GM23248 (cell line): ENCODE measurements around the gene PRRT2. TPM values are rescaled to one million over a fixed set of nuclear protein-coding genes. Genes with fewer than 3 reads are reported as not detected.

Source experiments
- DNase-seq: peaks from one replicate; pipeline ENCODE4 v3.0.0-alpha.2; 2015
- H2AFZ ChIP-seq: fragments of 200-600 bp; sonication (generic); 2 replicates; pipeline ENCODE4 v1.6.1; 2016; ENCODE audit warnings: antibody characterized with exemption
- H3F3A ChIP-seq: fragments of 200-600 bp; sonication (generic); 2 replicates; pipeline ENCODE4 v1.6.1; 2016; ENCODE audit warnings: mild to moderate bottlenecking, antibody characterized with exemption, mixed run types; ENCODE audit not compliant: insufficient read depth
- H3K27ac ChIP-seq: fragments of 200-600 bp; sonication (generic); 2 replicates; pipeline ENCODE4 v1.5.1; 2016; ENCODE audit warnings: mild to moderate bottlenecking
- H3K27me3 ChIP-seq: fragments of 200-600 bp; sonication (generic); replicated peaks from 2 replicates; pipeline ENCODE4 v1.6.1; 2016; ENCODE audit warnings: mild to moderate bottlenecking; ENCODE audit not compliant: insufficient read depth
- H3K36me3 ChIP-seq: fragments of 200-600 bp; sonication (generic); 2 replicates; pipeline ENCODE4 v1.6.1; 2016; ENCODE audit warnings: low read depth, mild to moderate bottlenecking
- H3K4me1 ChIP-seq: fragments of 200-600 bp; sonication (generic); 2 replicates; pipeline ENCODE4 v1.6.1; 2016; ENCODE audit warnings: mild to moderate bottlenecking; ENCODE audit not compliant: insufficient read depth
- H3K4me2 ChIP-seq: fragments of 200-600 bp; sonication (generic); one replicate; pipeline ENCODE4 v1.6.1; 2016; ENCODE audit warnings: mild to moderate bottlenecking; ENCODE audit not compliant: unreplicated experiment
- H3K4me3 ChIP-seq: fragments of 200-600 bp; sonication (generic); 2 replicates; pipeline ENCODE4 v1.5.1; 2016; ENCODE audit warnings: mild to moderate bottlenecking
- H3K79me2 ChIP-seq: fragments of 200-600 bp; sonication (generic); 2 replicates; pipeline ENCODE4 v1.6.1; 2016; ENCODE audit warnings: mild to moderate bottlenecking; ENCODE audit not compliant: insufficient read depth
- H3K9ac ChIP-seq: fragments of 200-600 bp; sonication (generic); 2 replicates; pipeline ENCODE4 v1.6.1; 2016; ENCODE audit warnings: mild to moderate bottlenecking
- H3K9me2 ChIP-seq: fragments of 200-600 bp; sonication (generic); 2 replicates; pipeline ENCODE4 v1.6.1; 2016; ENCODE audit warnings: mixed run types, mild to moderate bottlenecking, moderate library complexity; ENCODE audit not compliant: insufficient read depth
- H3K9me3 ChIP-seq: fragments of 200-600 bp; sonication (generic); one replicate; pipeline ENCODE4 v1.6.1; 2017; ENCODE audit warnings: low read depth
- H4K20me1 ChIP-seq: fragments of 200-600 bp; sonication (generic); 2 replicates; pipeline ENCODE4 v1.6.0; 2016; ENCODE audit not compliant: insufficient read depth
- EZH2 ChIP-seq: fragments of 200-600 bp; sonication (generic); IDR thresholded peaks from 2 replicates; pipeline ENCODE4 v1.6.1; 2018; ENCODE audit warnings: antibody characterized with exemption, mild to moderate bottlenecking; ENCODE audit not compliant: insufficient read depth, poor library complexity, severe bottlenecking
- EZH2phosphoT487 ChIP-seq: fragments of 200-600 bp; sonication (generic); IDR thresholded peaks from 2 replicates; pipeline ENCODE4 v1.6.1; 2018; ENCODE audit warnings: antibody characterized with exemption, moderate library complexity, mild to moderate bottlenecking, low read depth; ENCODE audit not compliant: insufficient read depth
- WGBS, 2 experiments: methylation state at CpG; one replicate each; pipeline ENCODE4 v1.1.6; 2015 to 2017; ENCODE audit warnings: low lambda C conversion rate in 2 of 2, low coverage in 1 of 2; ENCODE audit errors: missing lambda C conversion rate in 2 of 2; 5-methylcytosine and 5-hydroxymethylcytosine counted together
- in situ Hi-C: fragments of 300-500 bp; cut with MboI; formaldehyde crosslinking; loops from 2 replicates; pipeline ENCODE4 v1.15.0; 2020
- polyA plus RNA-seq: library from polyadenylated mRNA; unstranded; fragments of >200 nt; fragmentation: Nextera tagmentation; extraction: Ambion mirVana; gene quantifications from 2 replicates; pipeline ENCODE4 v1.2.1, GENCODE V29; 2016
- total RNA-seq: library from RNA; depleted of rRNA; stranded (reverse); fragments of >200 nt; shearing (Covaris generic); gene quantifications from 2 replicates; pipeline ENCODE4 v1.2.3, GENCODE V29; 2014

The PRRT2 gene
- total and polyA plus RNA-seq, 2 experiments from 2014 or later, result 0.43 to 2.1 TPM

GRCh38 chr16:29840240-29840639 is 28.2 kb downstream of the PRRT2 start:
- no peaks in the 10 kb centered on the region for H3K9me3 ChIP-seq
- no peak for DNase-seq
- H4K20me1 ChIP-seq, result no peaks in the 10 kb centered on the region
- no peak overlapping the region for H3K4me3 ChIP-seq
- TF ChIP-seq EZH2 (no peak), EZH2phosphoT487 (no peak)
- WGBS, 2 experiments, result 85 to 90% methylated on average over 10 of the region's 10 CpGs
- no peak overlapping the region for H2AFZ ChIP-seq
- no peak overlapping the region for H3K27ac ChIP-seq
- no peak overlapping the region for H3K4me2 ChIP-seq
- H3K36me3 ChIP-seq, result peaks cover 58% of the 10 kb centered on the region
- no peaks in the 10 kb centered on the region for H3K4me1 ChIP-seq
- no peaks in the 10 kb centered on the region for H3F3A ChIP-seq
- no peaks in the 10 kb centered on the region for H3K27me3 ChIP-seq
- H3K9me2 ChIP-seq, result no peaks in the 10 kb centered on the region
- in situ Hi-C loops, result no loop called here
- peaks cover 21% of the 10 kb centered on the region; the same call in 1 of the 2 replicates for H3K79me2 ChIP-seq
- H3K9ac ChIP-seq, result no peak overlapping the region

DNA sequence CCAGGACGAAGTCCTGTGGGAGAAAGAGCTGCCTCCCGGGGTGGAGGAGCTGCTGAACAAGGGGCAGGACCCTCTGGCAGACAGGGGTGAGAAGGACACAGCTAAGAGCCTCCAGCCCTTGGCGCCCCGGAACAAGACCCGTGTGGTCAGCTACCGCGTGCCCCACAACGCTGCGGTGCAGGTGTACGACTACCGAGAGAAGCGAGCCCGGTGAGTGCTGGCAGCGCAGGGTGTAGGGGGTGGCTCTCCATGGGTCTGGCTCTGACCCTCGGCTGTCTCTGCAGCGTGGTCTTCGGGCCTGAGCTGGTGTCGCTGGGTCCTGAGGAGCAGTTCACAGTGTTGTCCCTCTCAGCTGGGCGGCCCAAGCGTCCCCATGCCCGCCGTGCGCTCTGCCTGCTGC is 29.6 kb downstream of the PRRT2 start:
- H3K4me2 ChIP-seq, result no peak overlapping the region
- H3K36me3 ChIP-seq, result peaks cover 55% of the 10 kb centered on the region
- no peaks in the 10 kb centered on the region for H4K20me1 ChIP-seq
- TF ChIP-seq EZH2, result no peak
- no peak for TF ChIP-seq EZH2phosphoT487
- no peak overlapping the region for H3K9ac ChIP-seq
- H3K9me3 ChIP-seq, result no peaks in the 10 kb centered on the region
- DNase-seq, result no peak
- H3K4me3 ChIP-seq, result no peak overlapping the region
- 0 out of 2 replicates have a peak, but pooled peaks cover 14% of the 10 kb centered on the region for H3K79me2 ChIP-seq
- H2AFZ ChIP-seq, result no peak overlapping the region
- no peaks in the 10 kb centered on the region for H3K27me3 ChIP-seq
- H3K4me1 ChIP-seq, result no peaks in the 10 kb centered on the region
- H3K27ac ChIP-seq, result no peak overlapping the region
- H3F3A ChIP-seq, result no peaks in the 10 kb centered on the region
- no peaks in the 10 kb centered on the region for H3K9me2 ChIP-seq
- in situ Hi-C loops, result no loop called here
- 92 to 96% methylated on average over 15 to 23 of the region's 23 CpGs for WGBS, 2 experiments

- H2AFZ ChIP-seq, result no peak overlapping the region
- no peaks in the 10 kb centered on the region for H4K20me1 ChIP-seq
- 0 out of 2 replicates have a peak, but pooled peaks cover 2% of the 10 kb centered on the region for H3K79me2 ChIP-seq
- peaks cover 55% of the 10 kb centered on the region for H3K36me3 ChIP-seq
- no peak for DNase-seq
- TF ChIP-seq EZH2phosphoT487 (no peak), EZH2 (no peak)
- H3F3A ChIP-seq, result no peaks in the 10 kb centered on the region
- no peak overlapping the region for H3K27ac ChIP-seq
- no peaks in the 10 kb centered on the region for H3K9me3 ChIP-seq
- in situ Hi-C loops, result no loop called here
- H3K9me2 ChIP-seq, result no peaks in the 10 kb centered on the region
- H3K4me3 ChIP-seq, result no peak overlapping the region
- 94 to 96% methylated on average over 9 of the region's 9 CpGs for WGBS, 2 experiments
- no peak overlapping the region for H3K4me2 ChIP-seq
- no peaks in the 10 kb centered on the region for H3K27me3 ChIP-seq
- H3K4me1 ChIP-seq, result no peaks in the 10 kb centered on the region
- no peak overlapping the region for H3K9ac ChIP-seq
Measured at GRCh38 chr16:29842732-29843346, 30.8 kb downstream of the PRRT2 start.

DNA sequence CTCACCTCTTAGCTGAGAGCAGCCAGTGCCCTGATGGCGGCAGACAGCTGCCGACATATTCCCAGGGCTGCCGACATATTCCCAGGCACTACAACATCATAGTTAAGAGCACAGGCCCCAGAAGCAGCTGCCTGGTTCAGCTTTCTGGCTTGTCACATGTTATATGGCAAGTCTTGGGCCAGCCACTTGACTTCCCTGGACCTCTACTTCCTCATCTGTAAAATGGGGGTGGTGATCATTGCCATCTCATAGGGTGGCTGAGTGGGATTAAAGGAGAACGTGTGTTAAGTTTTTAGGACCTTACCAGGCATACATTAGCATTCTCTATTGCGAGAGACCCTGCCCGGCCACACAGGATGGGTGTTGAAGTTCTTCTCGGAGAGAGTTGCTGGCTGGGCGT is 31.9 kb downstream of the PRRT2 start:
- in situ Hi-C loops, result no loop called here
- no peak overlapping the region for H3K4me3 ChIP-seq
- H3K9ac ChIP-seq, result no peak overlapping the region
- no peaks in the 10 kb centered on the region for H3K79me2 ChIP-seq
- no peaks in the 10 kb centered on the region for H3K4me1 ChIP-seq
- WGBS, 2 experiments, result 91 to 93% methylated on average over 8 of the region's 8 CpGs
- no peaks in the 10 kb centered on the region for H4K20me1 ChIP-seq
- H3K9me2 ChIP-seq, result no peaks in the 10 kb centered on the region
- no peak overlapping the region for H3K4me2 ChIP-seq
- no peak for TF ChIP-seq EZH2phosphoT487
- TF ChIP-seq EZH2, result no peak
- H2AFZ ChIP-seq, result no peak overlapping the region
- no peaks in the 10 kb centered on the region for H3K27me3 ChIP-seq
- 0 out of 2 replicates have a peak, but pooled peaks cover 3% of the 10 kb centered on the region for H3F3A ChIP-seq
- no peak overlapping the region for H3K27ac ChIP-seq
- peaks cover 47% of the 10 kb centered on the region for H3K36me3 ChIP-seq
- DNase-seq, result no peak
- H3K9me3 ChIP-seq, result no peaks in the 10 kb centered on the region
